ENCODE results near the gene GALNT18. TPM values are rescaled to one million over a fixed set of nuclear protein-coding genes. Genes with fewer than 3 reads are reported as not detected.

The GALNT18 gene
- total RNA-seq, 2 donors from 2014 or later = 28.2 to 57.8 TPM

DNA sequence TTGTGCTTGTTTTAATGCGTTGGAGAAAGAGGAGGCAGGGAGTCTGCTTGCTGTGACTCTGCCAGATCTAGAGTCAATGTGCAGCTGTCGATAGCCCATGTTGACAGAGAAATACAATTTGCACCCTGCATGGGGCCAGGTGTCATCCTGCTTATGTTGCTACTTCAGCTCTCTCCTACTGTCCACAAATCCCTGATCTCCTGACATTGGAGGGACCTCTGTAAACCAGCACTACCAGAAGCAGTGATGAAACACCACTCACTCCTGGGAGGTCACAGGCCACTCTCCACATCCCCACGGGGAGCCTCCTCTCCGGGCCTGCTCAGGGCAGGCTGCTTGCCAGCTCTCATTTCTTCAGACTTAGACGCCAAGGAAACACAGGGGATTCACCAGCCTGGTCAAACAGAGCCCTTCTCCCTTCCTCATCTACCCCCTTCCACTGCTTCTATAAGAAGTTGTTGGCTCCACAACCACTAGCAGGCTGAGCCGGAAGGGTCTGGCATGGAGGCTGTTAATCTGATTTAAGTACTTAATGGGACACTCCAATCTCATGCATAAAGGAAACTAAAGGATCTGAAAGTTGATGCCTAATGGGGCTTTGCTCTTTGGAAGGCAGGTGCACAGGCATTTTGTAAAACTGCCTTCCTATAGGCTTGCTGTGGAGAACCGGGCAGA is 238.8 kb downstream of the GALNT18 start:
- DNase-seq (ENCODE audit: low spot score) (no peak), ATAC-seq (ENCODE audit: insufficient number of reproducible peaks, low FRiP score, low read depth) (no peak)
- H3K4me3 ChIP-seq = no peak overlapping the region
- no peaks in the 10 kb centered on the region for H3K4me1 ChIP-seq (ENCODE audit: control insufficient read depth in 1 of 2, low read depth in 2 of 2)
- H3K36me3 ChIP-seq = no peaks in the 10 kb centered on the region
- no peak for TF ChIP-seq CTCF (IDR thresholded peaks at IDR 0.05)
- H3K27me3 ChIP-seq (replicated peaks; ENCODE audit: insufficient read depth) = no peaks in the 10 kb centered on the region
- H3K27ac ChIP-seq = no peak overlapping the region
- no peaks in the 10 kb centered on the region for H3K9me3 ChIP-seq

DNA sequence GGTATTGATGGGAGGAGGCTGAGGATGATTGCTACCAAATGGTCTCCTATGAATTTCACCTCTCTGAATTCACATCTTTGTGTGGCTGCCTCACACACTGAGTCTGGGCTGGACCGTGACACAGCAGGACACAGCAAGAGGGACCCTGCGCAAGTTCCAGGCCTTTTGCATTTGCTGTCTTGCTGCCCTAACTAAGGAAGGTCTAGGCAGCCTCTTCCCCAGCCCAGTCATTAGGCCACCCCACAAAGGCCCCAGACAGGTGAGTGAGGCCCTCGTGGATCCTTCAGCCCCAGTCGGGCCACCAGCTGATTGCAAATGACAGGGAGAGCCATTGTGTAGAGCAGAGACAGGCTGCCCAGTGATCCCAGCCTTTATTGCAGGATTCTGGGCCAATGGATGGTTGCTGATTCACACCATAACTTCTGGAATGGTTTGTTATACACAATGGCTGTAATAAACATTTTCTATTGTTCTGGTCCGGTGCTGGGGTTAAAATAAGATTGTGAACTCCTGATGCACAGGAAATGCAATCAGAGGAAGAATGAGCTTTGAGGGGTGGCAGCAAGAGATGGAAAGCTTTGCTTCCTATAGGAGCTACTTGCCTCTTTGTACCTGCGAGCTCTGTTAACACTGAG is 240.2 kb downstream of the GALNT18 start:
- no peak for ATAC-seq (ENCODE audit: insufficient number of reproducible peaks, low FRiP score, low read depth)
- no peak for DNase-seq (ENCODE audit: low spot score)
- no peak overlapping the region for H3K4me3 ChIP-seq
- no peaks in the 10 kb centered on the region for H3K36me3 ChIP-seq
- H3K4me1 ChIP-seq (ENCODE audit: control insufficient read depth in 1 of 2, low read depth in 2 of 2) = no peaks in the 10 kb centered on the region
- H3K9me3 ChIP-seq = no peaks in the 10 kb centered on the region
- H3K27ac ChIP-seq = no peak overlapping the region
- no peak for TF ChIP-seq CTCF (IDR thresholded peaks at IDR 0.05)
- H3K27me3 ChIP-seq (replicated peaks; ENCODE audit: insufficient read depth) = no peaks in the 10 kb centered on the region

DNA sequence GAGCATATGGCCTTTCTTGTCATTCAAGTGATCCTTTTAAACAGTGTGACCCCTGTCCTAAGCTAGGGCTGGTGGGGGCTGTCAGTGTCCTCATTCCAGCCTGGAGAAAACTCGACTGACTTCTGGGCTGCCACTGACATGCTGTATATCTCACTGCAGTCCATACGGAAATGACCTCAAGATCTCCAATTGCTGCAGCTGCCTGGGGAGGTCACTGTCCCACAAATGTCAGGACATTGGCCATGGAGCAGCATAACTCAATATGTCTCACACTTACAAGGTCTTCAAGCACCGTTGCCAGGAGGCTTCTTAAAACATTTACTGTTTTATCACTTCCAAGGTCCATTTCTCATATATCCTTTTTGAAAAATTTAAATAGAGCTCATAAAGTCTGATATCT is 240.9 kb downstream of the GALNT18 start:
- H3K9me3 ChIP-seq = no peaks in the 10 kb centered on the region

DNA sequence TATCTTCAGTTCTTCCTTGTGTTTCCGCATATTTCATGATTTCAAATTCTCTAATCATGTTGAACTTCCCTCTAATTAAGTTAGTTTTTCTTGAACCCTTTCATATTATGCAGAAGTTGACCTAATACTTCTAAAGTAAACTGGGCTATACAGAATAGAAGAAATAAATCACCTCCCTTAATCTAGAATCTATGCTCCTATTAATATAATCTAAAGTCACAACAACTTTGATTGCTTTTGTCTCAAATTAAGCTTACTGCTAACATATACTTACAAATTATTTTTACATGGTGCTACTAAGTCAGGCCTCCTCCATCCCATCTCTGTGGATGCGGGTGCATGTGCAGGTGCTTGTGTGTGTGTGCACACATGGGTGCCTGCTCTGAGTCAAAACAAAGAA is 241.5 kb downstream of the GALNT18 start:
- TF ChIP-seq CTCF (IDR thresholded peaks at IDR 0.05) = no peak
- H3K9me3 ChIP-seq = no peaks in the 10 kb centered on the region
- H3K4me3 ChIP-seq = no peak overlapping the region
- H3K27me3 ChIP-seq (replicated peaks; ENCODE audit: insufficient read depth) = no peaks in the 10 kb centered on the region
- H3K4me1 ChIP-seq (ENCODE audit: control insufficient read depth in 1 of 2, low read depth in 2 of 2) = no peaks in the 10 kb centered on the region
- no peak overlapping the region for H3K27ac ChIP-seq
- DNase-seq (ENCODE audit: low spot score) (no peak), ATAC-seq (ENCODE audit: insufficient number of reproducible peaks, low FRiP score, low read depth) (no peak)
- no peaks in the 10 kb centered on the region for H3K36me3 ChIP-seq

More for the DNA sequence above, 240.9 kb downstream of the GALNT18 start:
- no peak for ATAC-seq (ENCODE audit: insufficient number of reproducible peaks, low FRiP score, low read depth)
- no peak for DNase-seq (ENCODE audit: low spot score)
- Histone ChIP-seq H3K4me3 (no peak overlapping the region), H3K27me3 (replicated peaks; ENCODE audit: insufficient read depth) (no peaks in the 10 kb centered on the region), H3K27ac (no peak overlapping the region), H3K36me3 (no peaks in the 10 kb centered on the region), H3K4me1 (ENCODE audit: control insufficient read depth in 1 of 2, low read depth in 2 of 2) (no peaks in the 10 kb centered on the region)
- TF ChIP-seq CTCF (IDR thresholded peaks at IDR 0.05) = no peak

GRCh38 chr11:11379661-11380060 is 242.1 kb downstream of the GALNT18 start:
- Histone ChIP-seq H3K4me3 (no peak overlapping the region), H3K27ac (no peak overlapping the region), H3K9me3 (no peaks in the 10 kb centered on the region), H3K27me3 (replicated peaks; ENCODE audit: insufficient read depth) (no peaks in the 10 kb centered on the region), H3K4me1 (ENCODE audit: control insufficient read depth in 1 of 2, low read depth in 2 of 2) (no peaks in the 10 kb centered on the region), H3K36me3 (no peaks in the 10 kb centered on the region)
- TF ChIP-seq CTCF (IDR thresholded peaks at IDR 0.05) = no peak
- ATAC-seq (ENCODE audit: insufficient number of reproducible peaks, low FRiP score, low read depth) = no peak
- DNase-seq (ENCODE audit: low spot score) = no peak
